ENCODE data around the gene ZFHX2.
"Not testable (repeated sequence)": the region's sequence is repeated elsewhere in the genome, so short reads cannot be mapped to it uniquely, and the experiment has no call there.

The ZFHX2 gene

DNA sequence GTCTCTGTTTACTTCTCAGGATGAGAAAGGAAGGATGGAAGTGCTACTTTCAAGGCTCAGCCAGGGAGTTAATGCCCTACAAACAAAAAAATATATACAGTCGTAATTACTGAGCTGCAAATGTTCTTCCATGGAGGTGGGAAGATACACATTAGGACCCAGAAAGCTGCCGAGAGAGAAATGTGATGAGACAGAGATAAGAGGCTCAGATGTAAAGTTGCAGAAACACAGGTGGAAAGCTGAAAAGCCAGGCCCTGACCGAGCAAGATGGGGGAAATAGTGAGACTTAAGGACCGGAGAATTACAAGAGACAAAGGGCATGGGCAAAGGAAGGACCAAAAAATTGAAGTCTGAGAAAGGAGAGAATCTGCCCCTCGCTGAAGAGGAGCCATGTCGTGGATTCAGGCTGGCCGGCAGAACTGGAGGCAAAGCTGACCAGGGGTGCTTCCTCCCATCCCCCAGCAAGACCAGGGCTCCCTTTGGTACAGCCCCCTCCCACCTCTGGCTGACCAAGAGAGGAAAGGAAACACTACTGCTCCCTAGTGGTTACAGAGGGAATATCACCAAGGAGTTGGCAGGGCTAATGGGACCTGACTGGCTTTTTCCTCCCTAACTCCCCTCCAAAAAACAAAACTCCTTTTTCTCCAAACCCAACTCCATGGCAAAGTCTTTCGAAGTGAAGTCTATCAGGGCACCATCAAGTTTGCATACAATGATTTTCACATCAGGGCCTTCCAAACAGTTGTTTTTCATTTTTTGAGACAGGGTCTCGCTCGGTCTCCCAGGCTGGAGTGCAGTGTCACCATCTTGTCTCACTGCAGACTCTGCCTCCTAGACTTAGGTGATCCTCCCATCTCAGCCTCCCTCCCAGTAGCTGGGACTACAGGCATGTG, 12.1 kb downstream of the ZFHX2 start:
- DNase-seq (ENCODE audit: low spot score), result peak; percentile 38

DNA sequence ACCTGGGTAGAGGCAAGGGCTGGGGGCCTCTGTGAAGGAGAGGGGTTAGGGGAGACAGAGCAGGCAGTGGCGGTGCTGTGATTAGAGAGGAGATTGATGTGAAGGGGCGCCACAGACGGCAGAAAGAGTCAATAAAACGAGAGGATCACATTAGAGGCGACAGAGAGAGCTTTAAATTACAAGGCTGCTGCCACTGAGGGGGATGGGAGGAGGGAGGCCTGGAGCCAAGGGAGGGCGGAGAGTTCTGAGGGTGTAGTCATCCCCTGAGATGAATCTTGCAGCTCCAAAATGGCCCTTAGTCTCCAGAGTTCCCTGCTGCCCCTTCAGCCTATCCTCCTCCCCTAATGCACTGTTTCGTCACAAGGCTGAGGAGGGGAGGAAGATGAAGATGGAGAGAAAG, 12.8 kb downstream of the ZFHX2 start:
- no peak for DNase-seq (ENCODE audit: low spot score)

- DNase-seq (ENCODE audit: low spot score), result no peak
These were observed 13.4 kb downstream of the ZFHX2 start for GRCh38 chr14:23538050-23538718.

DNA sequence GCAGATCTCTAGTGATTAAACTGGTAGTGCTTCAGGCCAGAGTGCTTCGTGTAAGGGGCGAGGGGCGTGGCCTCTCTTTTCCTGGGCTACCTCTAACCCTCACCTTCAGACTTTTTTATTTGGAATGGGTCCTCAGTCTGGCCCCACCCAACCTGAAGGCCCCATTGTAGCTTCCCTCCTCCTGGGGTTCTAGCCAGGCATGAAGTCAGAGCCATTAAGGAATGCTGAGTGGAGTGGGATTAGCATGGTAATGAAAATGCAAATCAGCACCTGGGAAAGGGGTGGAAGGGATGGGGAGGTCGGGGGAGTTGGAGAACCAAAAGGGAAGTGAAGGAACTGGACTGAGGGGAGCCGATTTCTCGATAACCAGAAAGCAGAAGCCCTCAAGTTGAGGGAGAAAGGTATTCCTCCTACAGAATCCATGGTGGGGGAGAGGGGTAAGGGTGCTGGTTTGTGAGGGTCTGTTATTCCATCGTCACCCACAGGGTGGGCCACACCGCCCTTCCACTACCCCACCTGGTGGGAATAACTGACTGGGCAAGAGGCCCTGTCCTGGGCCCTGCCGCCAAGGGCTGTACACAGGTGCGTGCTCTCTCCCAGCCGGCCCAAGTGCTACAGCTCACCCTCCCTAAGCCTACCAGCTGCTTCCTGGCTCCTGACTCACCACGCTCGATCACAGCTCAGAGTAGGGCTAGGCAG, 14.1 kb downstream of the ZFHX2 start:
- DNase-seq (ENCODE audit: low spot score), result no peak

- not testable (repeated sequence) for DNase-seq (ENCODE audit: low spot score)
These were observed 14.7 kb downstream of the ZFHX2 start for GRCh38 chr14:23536906-23537305.

DNA sequence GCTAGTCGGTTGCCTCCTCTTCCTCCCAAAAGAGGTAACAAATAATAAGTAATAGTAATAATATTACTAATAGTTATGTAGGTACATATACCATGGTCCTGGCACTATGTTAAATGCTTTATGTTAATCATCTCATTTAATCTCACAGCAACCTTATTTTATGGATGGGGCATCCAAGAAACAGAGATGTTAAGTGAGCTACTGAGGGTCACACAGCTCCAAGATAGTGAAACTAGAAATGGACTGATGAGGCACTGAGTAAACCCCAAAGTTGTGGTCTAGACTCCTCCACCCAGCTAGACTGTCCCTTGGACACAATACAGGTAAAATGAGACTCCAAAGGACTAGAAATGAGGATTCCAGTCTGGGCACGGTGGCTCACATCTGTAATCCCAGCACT, 15.1 kb downstream of the ZFHX2 start:
- DNase-seq (ENCODE audit: low spot score), result no peak

- no peak for DNase-seq (ENCODE audit: low spot score)
These were observed 15.6 kb downstream of the ZFHX2 start for GRCh38 chr14:23535943-23536342.

- no peak for DNase-seq (ENCODE audit: low spot score)
These were observed 17.7 kb downstream of the ZFHX2 start for GRCh38 chr14:23533652-23534435.

GRCh38 chr14:23532658-23533057, 18.9 kb downstream of the ZFHX2 start:
- DNase-seq (ENCODE audit: low spot score), result no peak

- DNase-seq (ENCODE audit: low spot score), result no peak
These were observed 20.2 kb downstream of the ZFHX2 start for GRCh38 chr14:23531391-23531790.

- no peak for DNase-seq (ENCODE audit: low spot score)
These were observed 21.1 kb downstream of the ZFHX2 start for GRCh38 chr14:23530375-23531055.

GRCh38 chr14:23529016-23529415, 22.5 kb downstream of the ZFHX2 start:
- DNase-seq (ENCODE audit: low spot score), result no peak

- no peak for DNase-seq (ENCODE audit: low spot score)
These were observed 23.0 kb downstream of the ZFHX2 start for GRCh38 chr14:23528555-23528954.

DNA sequence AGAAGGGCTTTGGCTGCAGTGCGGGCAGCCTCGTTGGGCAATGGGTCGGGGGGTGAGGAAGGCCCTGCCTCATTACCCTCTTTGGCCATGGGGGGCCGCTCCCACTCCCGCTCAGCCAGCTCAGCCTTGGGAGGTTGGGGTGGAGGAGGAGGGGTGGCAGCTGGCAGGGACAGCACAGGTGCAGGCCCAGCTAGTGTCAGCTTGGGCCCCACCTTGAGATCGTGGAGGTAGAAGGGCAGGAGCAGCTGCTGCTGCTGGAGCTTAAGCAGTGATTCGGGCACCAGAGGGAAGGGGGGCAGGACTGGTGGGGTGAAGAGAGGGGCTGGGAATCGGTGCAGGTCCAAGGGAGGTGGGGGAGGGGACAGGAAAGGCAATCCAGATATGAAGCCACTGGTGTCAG, 26.0 kb downstream of the ZFHX2 start:
- no peak for DNase-seq (ENCODE audit: low spot score)

GRCh38 chr14:23524954-23525353, 26.6 kb downstream of the ZFHX2 start:
- DNase-seq (ENCODE audit: low spot score), result no peak

DNA sequence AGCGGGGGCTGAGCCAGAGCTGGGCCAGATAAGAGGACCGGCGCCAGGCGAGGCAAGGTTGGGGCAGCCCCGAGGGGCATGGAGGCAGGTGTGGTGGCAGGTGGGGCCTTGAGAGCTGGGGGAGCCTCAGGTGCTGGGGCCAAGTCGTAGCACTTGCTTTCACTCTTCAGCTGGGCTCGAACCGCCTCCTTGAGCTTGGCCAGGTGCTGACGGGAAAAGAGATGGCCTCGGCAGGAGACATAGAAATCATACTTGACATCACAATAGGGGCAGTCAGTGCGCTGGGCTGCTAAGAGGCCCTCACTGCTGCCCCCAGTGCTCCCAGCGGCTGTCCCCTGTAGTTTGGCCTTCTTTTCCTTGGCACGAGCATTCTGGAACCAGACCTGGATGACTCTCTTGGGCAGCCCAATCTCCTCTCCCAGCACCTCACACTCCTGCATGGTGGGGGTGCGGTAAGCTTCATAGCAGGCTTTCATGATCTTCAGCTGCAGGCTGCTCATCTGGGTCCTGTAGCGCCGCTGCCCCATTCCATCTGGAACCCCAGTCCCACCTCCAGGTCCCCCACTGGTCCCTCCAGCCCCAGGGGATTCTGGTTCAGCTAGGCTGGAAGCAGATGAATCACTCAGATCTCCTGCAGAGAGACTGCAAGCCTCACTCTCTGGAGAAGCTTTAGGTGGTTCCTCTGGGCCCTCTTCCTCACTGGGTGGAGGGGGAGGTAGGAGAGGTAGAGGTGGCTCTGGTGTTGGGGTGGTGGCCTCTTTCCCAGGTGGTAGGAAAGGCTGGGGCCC, 28.1 kb downstream of the ZFHX2 start:
- DNase-seq (ENCODE audit: low spot score), result no peak

DNA sequence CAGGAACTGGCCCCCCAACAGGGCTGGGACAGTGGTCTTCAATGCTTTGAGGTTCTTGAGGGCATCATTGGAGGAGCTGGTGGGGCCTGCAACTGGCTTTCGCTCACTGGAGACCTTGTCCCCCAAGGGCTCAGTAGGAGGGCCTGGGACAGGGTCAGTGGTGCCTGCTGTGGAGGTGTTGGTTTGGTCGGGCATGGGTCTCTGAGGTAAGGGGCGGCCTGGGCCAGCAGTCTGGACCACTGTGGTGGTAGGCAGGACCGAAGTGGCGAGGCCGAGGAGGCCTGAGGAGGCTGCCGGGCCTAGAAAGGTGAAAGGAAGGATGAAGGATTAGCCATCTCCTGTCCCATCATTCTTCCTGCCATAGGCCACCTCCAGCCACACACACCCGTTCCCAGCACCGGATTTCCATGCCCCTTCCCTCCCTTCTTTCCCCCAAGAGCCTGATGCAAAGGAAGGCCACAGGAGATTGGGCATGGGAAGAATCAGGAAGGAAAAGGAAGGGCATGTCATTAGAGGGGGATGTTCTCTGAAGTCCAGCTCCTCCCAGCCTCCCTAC, 28.8 kb downstream of the ZFHX2 start:
- DNase-seq (ENCODE audit: low spot score), result no peak

GRCh38 chr14:23521785-23522640, 29.6 kb downstream of the ZFHX2 start:
- DNase-seq (ENCODE audit: low spot score), result no peak

GRCh38 chr14:23520899-23521533, 30.5 kb downstream of the ZFHX2 start:
- no peak for DNase-seq (ENCODE audit: low spot score)
